SK-N-SH (cell line): ENCODE measurements around the gene FIGNL1. TPM values are rescaled to one million over a fixed set of nuclear protein-coding genes. Genes with fewer than 3 reads are reported as not detected.

Experiments used
- CTCF ChIA-PET: fragments of 300-600, 350-600 bp; formaldehyde crosslinking; extraction: SDS; loops from one replicate; lab custom pipeline; 2021; lab: Yijun Ruan, JAX
- POLR2A ChIA-PET: fragments of 350-600 bp; sonication (Branson Sonifier 250); formaldehyde crosslinking; extraction: SDS; loops from one replicate; lab custom pipeline; 2020; ENCODE audit warnings: antibody characterized with exemption, inconsistent platforms; lab: Yijun Ruan, JAX
- DNase-seq: peaks from one replicate; pipeline ENCODE4 v3.0.0; 2012
- H2AFZ ChIP-seq: fragments of 200-600 bp; sonication (generic); 2 replicates; pipeline ENCODE4 v1.8.1; 2016; ENCODE audit warnings: antibody characterized with exemption, mild to moderate bottlenecking, low read depth
- H3F3A ChIP-seq: fragments of 200-600 bp; sonication (generic); replicated peaks from 2 replicates; pipeline ENCODE3; 2016; ENCODE audit warnings: antibody characterized with exemption, mild to moderate bottlenecking; ENCODE audit not compliant: insufficient read depth
- H3K27ac ChIP-seq, 2 experiments: fragments of 200-500 bp in 1 of 2; fragments of 200-600 bp in 1 of 2; sonication (Bioruptor generic) in 1 of 2; sonication (generic), shearing (Covaris generic) in 1 of 2; 2 replicates each; pipeline versions ENCODE4 v1.5.1 to v1.6.1; 2014 to 2016; ENCODE audit warnings: low read depth in 2 of 2, inconsistent platforms in 1 of 2, low read length in 1 of 2, mild to moderate bottlenecking in 1 of 2, mixed read lengths in 1 of 2
- H3K27me3 ChIP-seq: fragments of 200-600 bp; sonication (generic), shearing (Covaris generic); 2 replicates; pipeline ENCODE4 v1.6.1; 2016; ENCODE audit warnings: mixed run types; ENCODE audit not compliant: insufficient read depth
- H3K36me3 ChIP-seq, 2 experiments: fragments of 200-500 bp in 1 of 2; fragments of 200-600 bp in 1 of 2; sonication (Bioruptor generic) in 1 of 2; sonication (generic) in 1 of 2; replicated peaks in 1 of 2; 2 replicates each; pipeline versions ENCODE3 to v1.5.1; 2014 to 2016; ENCODE audit warnings: low read length in 1 of 2, mild to moderate bottlenecking in 1 of 2; ENCODE audit not compliant: insufficient read depth in 2 of 2, control insufficient read depth in 1 of 2
- H3K4me1 ChIP-seq, 2 experiments: fragments of 200-500 bp in 1 of 2; fragments of 200-600 bp in 1 of 2; sonication (Bioruptor generic) in 1 of 2; sonication (generic), shearing (Covaris generic) in 1 of 2; 2 replicates each; pipeline versions ENCODE4 v1.5.1 to v1.6.1; 2014 to 2016; ENCODE audit warnings: low read depth in 1 of 2, low read length in 1 of 2, mixed run types in 1 of 2; ENCODE audit not compliant: insufficient read depth in 2 of 2, control insufficient read depth in 1 of 2
- H3K4me2 ChIP-seq: fragments of 200-600 bp; sonication (generic), shearing (Covaris generic); 2 replicates; pipeline ENCODE4 v1.6.1; 2017; ENCODE audit warnings: mixed run types
- H3K4me3 ChIP-seq, 2 experiments: fragments of 200-500 bp in 1 of 2; fragments of 200-600 bp in 1 of 2; sonication (Bioruptor generic) in 1 of 2; sonication (generic), shearing (Covaris generic) in 1 of 2; 2 replicates each; pipeline versions ENCODE4 v1.5.1 to v1.8.1; 2014 to 2016; ENCODE audit warnings: low read depth in 2 of 2, inconsistent platforms in 1 of 2, low read length in 1 of 2, mild to moderate bottlenecking in 1 of 2, mixed read lengths in 1 of 2, moderate library complexity in 1 of 2
- H3K79me2 ChIP-seq: fragments of 200-600 bp; sonication (generic); 2 replicates; pipeline ENCODE4 v1.8.1; 2017; ENCODE audit warnings: mild to moderate bottlenecking; ENCODE audit not compliant: insufficient read depth
- H3K9ac ChIP-seq: fragments of 200-600 bp; sonication (generic); 2 replicates; pipeline ENCODE4 v1.6.1; 2017; ENCODE audit warnings: mixed run types
- H3K9me2 ChIP-seq: fragments of 200-600 bp; sonication (generic); 2 replicates; pipeline ENCODE4 v1.6.1; 2017; ENCODE audit warnings: mixed run types
- H3K9me3 ChIP-seq: fragments of 200-600 bp; sonication (generic); 2 replicates; pipeline ENCODE4 v1.6.1; 2017; ENCODE audit warnings: mixed run types, mild to moderate bottlenecking, moderate library complexity
- H4K20me1 ChIP-seq: fragments of 200-600 bp; sonication (generic); 2 replicates; pipeline ENCODE4 v1.6.1; 2017; ENCODE audit warnings: mild to moderate bottlenecking, mixed run types; ENCODE audit not compliant: insufficient read depth
- CHD2 ChIP-seq: fragments of 150-350 bp; IDR thresholded peaks from 2 replicates; pipeline ENCODE4 v1.6.1; 2018; ENCODE audit warnings: low read length; ENCODE audit not compliant: partially characterized antibody
- ELF1 ChIP-seq: IDR thresholded peaks from 2 replicates; pipeline ENCODE4 v1.4.0; 2012
- EZH2phosphoT487 ChIP-seq: fragments of 200-600 bp; sonication (generic); IDR thresholded peaks from 2 replicates; pipeline ENCODE4 v1.6.1; 2017; ENCODE audit warnings: low read depth, mixed run types, mild to moderate bottlenecking, antibody characterized with exemption, moderate library complexity, borderline replicate concordance
- FOSL2 ChIP-seq: IDR thresholded peaks from 2 replicates; pipeline ENCODE4 v1.4.0; 2012; ENCODE audit warnings: low read depth, mild to moderate bottlenecking, moderate library complexity, borderline replicate concordance
- JUND ChIP-seq: IDR thresholded peaks from 2 replicates; pipeline ENCODE4 v1.4.0; 2012
- MEF2A ChIP-seq: IDR thresholded peaks from 2 replicates; pipeline ENCODE4 v1.4.0; 2012; ENCODE audit warnings: low read depth, borderline replicate concordance
- NFIC ChIP-seq: IDR thresholded peaks from 2 replicates; pipeline ENCODE4 v1.4.0; 2012; ENCODE audit warnings: borderline replicate concordance
- RCOR1 ChIP-seq: fragments of 150-350 bp; IDR thresholded peaks from 2 replicates; pipeline ENCODE4 v1.6.1; 2017; ENCODE audit warnings: antibody characterized with exemption, low read length
- RFX5 ChIP-seq: IDR thresholded peaks from 2 replicates; pipeline ENCODE4 v1.6.1; 2012; ENCODE audit warnings: mild to moderate bottlenecking, improper control_type of control experiment, low read length
- TAF1 ChIP-seq: IDR thresholded peaks from 2 replicates; pipeline ENCODE4 v1.6.1; 2012; ENCODE audit warnings: low read depth, mild to moderate bottlenecking, low read length, moderate library complexity, borderline replicate concordance
- TCF12 ChIP-seq: IDR thresholded peaks from 2 replicates; pipeline ENCODE4 v1.4.0; 2012
- TEAD4 ChIP-seq: IDR thresholded peaks from 2 replicates; pipeline ENCODE4 v1.4.0; 2012; ENCODE audit warnings: mild to moderate bottlenecking, borderline replicate concordance; ENCODE audit not compliant: insufficient read depth
- YY1 ChIP-seq: IDR thresholded peaks from 2 replicates; pipeline ENCODE4 v1.4.0; 2012; ENCODE audit warnings: low read depth, mild to moderate bottlenecking
- WGBS: methylation state at CpG from one replicate; pipeline ENCODE4 v1.1.6; 2017; ENCODE audit warnings: low lambda C conversion rate; 5-methylcytosine and 5-hydroxymethylcytosine counted together
- polyA plus RNA-seq, 3 experiments: library from polyadenylated mRNA; depleted of rRNA; stranded (reverse); fragments of >200 nt; gene quantifications; 2 replicates each; pipeline ENCODE4 v1.2.3, GENCODE V29; 2012
- TF ChIP-seq, protein P1 (sequence below): IDR thresholded peaks from 2 replicates; pipeline ENCODE4 v1.4.0; 2012; ENCODE audit warnings: low read depth
- TF ChIP-seq, protein P2 (sequence below): IDR thresholded peaks from 2 replicates; pipeline ENCODE4 v1.4.0; 2012; ENCODE audit warnings: low read depth, borderline replicate concordance
- TF ChIP-seq, protein P3 (sequence below): fragments of 150-350 bp; IDR thresholded peaks from 2 replicates; pipeline ENCODE4 v1.6.1; 2016; ENCODE audit warnings: mild to moderate bottlenecking, low read depth, low read length
- TF ChIP-seq, protein P4 (sequence below): IDR thresholded peaks from 2 replicates; pipeline ENCODE4; 2012
- TF ChIP-seq, protein P5 (sequence below): fragments of 150-350 bp; IDR thresholded peaks from 2 replicates; pipeline ENCODE4 v1.6.1; 2017; ENCODE audit warnings: antibody characterized with exemption, low read length, low read depth, borderline replicate concordance

FIGNL1 gene
- polyA plus RNA-seq, 1 of the 3 experiments (the other 2 are of a cell fraction), result 6.7 TPM

DNA sequence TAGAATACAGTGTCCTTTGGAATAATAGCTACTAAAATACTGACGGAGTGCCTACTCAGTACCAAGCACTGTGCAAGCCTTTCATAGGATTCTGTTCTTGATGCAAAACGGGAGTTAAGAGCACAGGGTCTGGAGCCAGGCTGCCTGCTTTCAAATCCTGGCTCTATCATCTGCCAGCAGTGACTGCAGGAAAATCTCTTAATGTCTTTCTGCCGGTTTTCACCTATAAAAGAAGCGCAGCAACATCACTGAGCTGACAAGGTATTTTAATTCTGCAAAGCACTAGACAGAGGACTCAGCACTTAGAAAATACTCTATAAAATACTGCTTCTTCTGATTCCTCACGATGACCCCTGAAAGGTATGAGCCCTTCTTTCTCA is 659 bp downstream of the FIGNL1 start:
- TF ChIP-seq TAF1 (no peak), JUND (no peak), ELF1 (no peak), TCF12 (no peak), YY1 (no peak), RCOR1 (no peak)
- TF ChIP-seq, protein P1, sequence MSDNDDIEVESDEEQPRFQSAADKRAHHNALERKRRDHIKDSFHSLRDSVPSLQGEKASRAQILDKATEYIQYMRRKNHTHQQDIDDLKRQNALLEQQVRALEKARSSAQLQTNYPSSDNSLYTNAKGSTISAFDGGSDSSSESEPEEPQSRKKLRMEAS, result no peak
- TF ChIP-seq, protein P2, sequence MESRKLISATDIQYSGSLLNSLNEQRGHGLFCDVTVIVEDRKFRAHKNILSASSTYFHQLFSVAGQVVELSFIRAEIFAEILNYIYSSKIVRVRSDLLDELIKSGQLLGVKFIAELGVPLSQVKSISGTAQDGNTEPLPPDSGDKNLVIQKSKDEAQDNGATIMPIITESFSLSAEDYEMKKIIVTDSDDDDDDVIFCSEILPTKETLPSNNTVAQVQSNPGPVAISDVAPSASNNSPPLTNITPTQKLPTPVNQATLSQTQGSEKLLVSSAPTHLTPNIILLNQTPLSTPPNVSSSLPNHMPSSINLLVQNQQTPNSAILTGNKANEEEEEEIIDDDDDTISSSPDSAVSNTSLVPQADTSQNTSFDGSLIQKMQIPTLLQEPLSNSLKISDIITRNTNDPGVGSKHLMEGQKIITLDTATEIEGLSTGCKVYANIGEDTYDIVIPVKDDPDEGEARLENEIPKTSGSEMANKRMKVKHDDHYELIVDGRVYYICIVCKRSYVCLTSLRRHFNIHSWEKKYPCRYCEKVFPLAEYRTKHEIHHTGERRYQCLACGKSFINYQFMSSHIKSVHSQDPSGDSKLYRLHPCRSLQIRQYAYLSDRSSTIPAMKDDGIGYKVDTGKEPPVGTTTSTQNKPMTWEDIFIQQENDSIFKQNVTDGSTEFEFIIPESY, result no peak
- TF ChIP-seq, all 33 proteins: peak for 0
- CTCF ChIA-PET, result interaction anchor here (0.8 to 3.8 kb wide), 12 partner anchors 12 to 244 kb away, joined by 3 to 19 read pairs (median 4); no protein-coding TSS in a partner anchor
- peak overlapping the region; percentile 98 for H2AFZ ChIP-seq
- H3K9me3 ChIP-seq, result no peaks in the 10 kb centered on the region
- H3K4me3 ChIP-seq, result peak overlapping the region; percentile 77 to 85
- H3K9ac ChIP-seq, result peak overlapping the region; percentile 71
- H3K79me2 ChIP-seq, result peaks cover 25% of the 10 kb centered on the region; the same call in 1 of the 2 replicates
- POLR2A ChIA-PET, result interaction anchor here (0.6 to 1.7 kb wide), 5 partner anchors 16 to 176 kb away, joined by 3 to 6 read pairs (median 4); no protein-coding TSS in a partner anchor
- peak overlapping the region; percentile 93 for H3K4me2 ChIP-seq
- no peaks in the 10 kb centered on the region for H3K9me2 ChIP-seq
- H3K27me3 ChIP-seq, result no peaks in the 10 kb centered on the region
- no peaks in the 10 kb centered on the region for H4K20me1 ChIP-seq
- 16% methylated on average over 5 of the region's 5 CpGs for WGBS
- peaks cover 19 to 30% of the 10 kb centered on the region in 2 experiments for H3K36me3 ChIP-seq
- H3K4me1 ChIP-seq, result peaks cover 0 to 20% of the 10 kb centered on the region in 2 experiments; a peak in 2 of 4 replicates
- no peak for DNase-seq
- no peaks in the 10 kb centered on the region for H3F3A ChIP-seq
- peak overlapping the region; percentile 21 to 23; a peak in 2 of 4 replicates for H3K27ac ChIP-seq

DNA sequence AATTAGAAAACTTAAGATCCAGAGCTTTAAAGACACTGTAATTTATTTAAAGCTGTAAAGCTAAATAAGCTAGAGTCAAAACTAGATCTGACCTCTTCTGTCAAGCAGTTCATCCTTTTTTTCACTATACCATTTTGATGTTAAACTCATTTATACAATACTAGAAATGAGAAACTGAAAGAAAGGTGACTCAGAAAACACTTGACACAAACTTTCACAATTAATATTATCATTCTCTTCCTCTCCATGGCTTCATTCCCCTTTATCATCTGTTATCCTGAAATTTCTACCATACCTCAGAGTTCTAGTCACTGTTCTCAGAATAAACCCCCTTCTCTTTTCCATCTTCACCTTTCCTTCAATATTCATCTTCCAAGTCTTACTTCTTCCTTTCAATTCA is 1.3 kb downstream of the FIGNL1 start:
- H3K27me3 ChIP-seq, result no peaks in the 10 kb centered on the region
- no peak overlapping the region for H2AFZ ChIP-seq
- no peaks in the 10 kb centered on the region for H3K9me2 ChIP-seq
- no peak overlapping the region for H3K27ac ChIP-seq
- peak overlapping the region; percentile 71; the same call in 1 of the 2 replicates for H3K9ac ChIP-seq
- ChIA-PET POLR2A (no interaction called here), CTCF (interaction anchor here (0.9 to 3.8 kb wide), 9 partner anchors 13 to 243 kb away, joined by 3 to 19 read pairs (median 3); no protein-coding TSS in a partner anchor)
- H3F3A ChIP-seq, result no peaks in the 10 kb centered on the region
- peaks cover 0 to 20% of the 10 kb centered on the region in 2 experiments; a peak in 2 of 4 replicates for H3K4me1 ChIP-seq
- peak overlapping the region in 1 of 2 experiments; percentile 77; a peak in 2 of 4 replicates for H3K4me3 ChIP-seq
- TF ChIP-seq FOSL2 (no peak), MEF2A (no peak), TEAD4 (no peak), RFX5 (no peak), CHD2 (no peak), EZH2phosphoT487 (no peak), ELF1 (no peak), NFIC (no peak)
- TF ChIP-seq, protein P3, sequence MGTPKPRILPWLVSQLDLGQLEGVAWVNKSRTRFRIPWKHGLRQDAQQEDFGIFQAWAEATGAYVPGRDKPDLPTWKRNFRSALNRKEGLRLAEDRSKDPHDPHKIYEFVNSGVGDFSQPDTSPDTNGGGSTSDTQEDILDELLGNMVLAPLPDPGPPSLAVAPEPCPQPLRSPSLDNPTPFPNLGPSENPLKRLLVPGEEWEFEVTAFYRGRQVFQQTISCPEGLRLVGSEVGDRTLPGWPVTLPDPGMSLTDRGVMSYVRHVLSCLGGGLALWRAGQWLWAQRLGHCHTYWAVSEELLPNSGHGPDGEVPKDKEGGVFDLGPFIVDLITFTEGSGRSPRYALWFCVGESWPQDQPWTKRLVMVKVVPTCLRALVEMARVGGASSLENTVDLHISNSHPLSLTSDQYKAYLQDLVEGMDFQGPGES, result no peak
- TF ChIP-seq, protein P4, sequence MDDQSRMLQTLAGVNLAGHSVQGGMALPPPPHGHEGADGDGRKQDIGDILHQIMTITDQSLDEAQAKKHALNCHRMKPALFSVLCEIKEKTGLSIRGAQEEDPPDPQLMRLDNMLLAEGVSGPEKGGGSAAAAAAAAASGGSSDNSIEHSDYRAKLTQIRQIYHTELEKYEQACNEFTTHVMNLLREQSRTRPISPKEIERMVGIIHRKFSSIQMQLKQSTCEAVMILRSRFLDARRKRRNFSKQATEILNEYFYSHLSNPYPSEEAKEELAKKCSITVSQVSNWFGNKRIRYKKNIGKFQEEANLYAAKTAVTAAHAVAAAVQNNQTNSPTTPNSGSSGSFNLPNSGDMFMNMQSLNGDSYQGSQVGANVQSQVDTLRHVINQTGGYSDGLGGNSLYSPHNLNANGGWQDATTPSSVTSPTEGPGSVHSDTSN, result no peak
- TF ChIP-seq, protein P5, sequence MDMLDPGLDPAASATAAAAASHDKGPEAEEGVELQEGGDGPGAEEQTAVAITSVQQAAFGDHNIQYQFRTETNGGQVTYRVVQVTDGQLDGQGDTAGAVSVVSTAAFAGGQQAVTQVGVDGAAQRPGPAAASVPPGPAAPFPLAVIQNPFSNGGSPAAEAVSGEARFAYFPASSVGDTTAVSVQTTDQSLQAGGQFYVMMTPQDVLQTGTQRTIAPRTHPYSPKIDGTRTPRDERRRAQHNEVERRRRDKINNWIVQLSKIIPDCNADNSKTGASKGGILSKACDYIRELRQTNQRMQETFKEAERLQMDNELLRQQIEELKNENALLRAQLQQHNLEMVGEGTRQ, result no peak
- no peak for DNase-seq
- peak overlapping the region; percentile 93 for H3K4me2 ChIP-seq
- H3K79me2 ChIP-seq, result peaks cover 25% of the 10 kb centered on the region; the same call in 1 of the 2 replicates
- H4K20me1 ChIP-seq, result no peaks in the 10 kb centered on the region
- H3K36me3 ChIP-seq, result peaks cover 25 to 36% of the 10 kb centered on the region in 2 experiments
- no peaks in the 10 kb centered on the region for H3K9me3 ChIP-seq
